Raji (cell line): ENCODE measurements around the gene TBX6.

Experiments
- POLR2A ChIP-seq: IDR thresholded peaks from 2 replicates; pipeline ENCODE4 v1.6.1; 2011; ENCODE audit warnings: low read depth, low read length, control low read depth; ENCODE audit not compliant: insufficient read depth

Gene TBX6

GRCh38 chr16:30046178-30046577 is 45.5 kb downstream of the TBX6 start:
- TF ChIP-seq POLR2A = no peak

DNA sequence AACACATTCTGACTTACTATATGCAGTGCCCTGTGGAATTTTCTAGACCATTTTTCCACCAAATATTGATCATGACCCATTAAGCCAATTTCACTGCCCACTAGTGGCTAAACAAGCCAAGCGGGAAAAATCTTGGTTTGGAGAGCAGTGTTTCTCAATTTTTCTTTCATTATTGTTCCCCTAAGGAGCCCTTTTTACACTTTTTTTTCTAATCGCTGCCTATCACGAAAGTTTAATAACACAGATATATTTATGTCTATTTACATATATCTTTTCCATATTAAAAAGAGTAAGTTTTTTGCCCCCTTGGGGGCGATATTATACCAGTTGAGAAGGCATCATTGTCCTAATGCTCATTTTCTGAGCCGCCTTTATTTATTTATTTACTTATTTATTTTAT is 49.9 kb downstream of the TBX6 start:
- TF ChIP-seq POLR2A = no peak

GRCh38 chr16:30040221-30040620 is 51.5 kb downstream of the TBX6 start:
- no peak for TF ChIP-seq POLR2A
